Stomach (tissue), 4 donors: ENCODE data around the gene WDR26.

ENCODE experiments used
- EP300 ChIP-seq: sonication (generic); formaldehyde crosslinking; IDR thresholded peaks from one replicate; pipeline ENCODE4 v1.6.1; 2017; ENCODE audit warnings: antibody characterized with exemption
- POLR2A ChIP-seq, 4 donors: fragments of 450-650 bp; IDR thresholded peaks; one replicate each; pipeline ENCODE4 v1.6.1; 2016; ENCODE audit warnings: antibody characterized with exemption in 4 of 4, control low read depth in 2 of 4, mild to moderate bottlenecking in 1 of 4, moderate library complexity in 1 of 4
- POLR2AphosphoS5 ChIP-seq, 3 donors: sonication (generic); formaldehyde crosslinking; IDR thresholded peaks; one replicate each; pipeline ENCODE4 v1.6.1; 2016; ENCODE audit warnings: antibody characterized with exemption in 3 of 3
- TF ChIP-seq, protein P1 (sequence below), 7 experiments: fragments of 450-650 bp in 4 of 7; fragments of 200-600 bp in 3 of 7; sonication (generic) in 3 of 7; IDR thresholded peaks; one replicate each; pipeline ENCODE4 v1.5.1; 2016 to 2019; ENCODE audit warnings: antibody characterized with exemption in 7 of 7, control low read depth in 2 of 7, mild to moderate bottlenecking in 1 of 7

DNA sequence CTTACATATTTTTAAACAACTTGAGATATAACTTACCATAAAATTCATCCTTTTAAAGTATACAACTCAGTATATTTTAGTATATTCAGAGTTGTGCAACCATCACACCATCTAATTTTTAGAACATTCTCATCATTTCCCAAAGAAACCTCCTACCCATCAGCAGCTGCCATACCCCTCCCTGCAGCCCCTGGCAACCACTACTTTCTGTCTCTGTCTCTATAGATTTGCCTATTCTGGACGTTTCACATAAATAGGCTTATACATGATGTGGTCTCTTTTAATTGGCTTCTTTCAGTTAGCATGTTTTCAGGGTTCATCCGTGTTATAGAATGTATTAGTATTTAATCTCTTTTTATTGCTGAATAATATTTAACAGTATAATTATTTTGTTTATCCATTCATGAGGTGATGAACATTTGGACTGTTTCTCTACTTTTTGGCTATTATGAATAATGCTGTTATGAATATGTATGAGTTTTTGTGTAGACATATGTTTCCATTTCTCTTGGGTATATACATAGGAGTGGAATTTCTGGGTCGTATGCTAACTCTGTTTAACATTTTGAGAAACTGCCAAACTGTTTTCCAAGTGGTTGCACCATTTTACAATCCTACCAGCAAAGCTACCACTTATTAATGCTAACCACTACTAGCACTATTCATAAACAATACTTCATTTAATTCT, 29.5 kb downstream of the WDR26 start:
- TF ChIP-seq POLR2A (IDR thresholded peaks at IDR 0.05): no peak
- TF ChIP-seq, protein P1, sequence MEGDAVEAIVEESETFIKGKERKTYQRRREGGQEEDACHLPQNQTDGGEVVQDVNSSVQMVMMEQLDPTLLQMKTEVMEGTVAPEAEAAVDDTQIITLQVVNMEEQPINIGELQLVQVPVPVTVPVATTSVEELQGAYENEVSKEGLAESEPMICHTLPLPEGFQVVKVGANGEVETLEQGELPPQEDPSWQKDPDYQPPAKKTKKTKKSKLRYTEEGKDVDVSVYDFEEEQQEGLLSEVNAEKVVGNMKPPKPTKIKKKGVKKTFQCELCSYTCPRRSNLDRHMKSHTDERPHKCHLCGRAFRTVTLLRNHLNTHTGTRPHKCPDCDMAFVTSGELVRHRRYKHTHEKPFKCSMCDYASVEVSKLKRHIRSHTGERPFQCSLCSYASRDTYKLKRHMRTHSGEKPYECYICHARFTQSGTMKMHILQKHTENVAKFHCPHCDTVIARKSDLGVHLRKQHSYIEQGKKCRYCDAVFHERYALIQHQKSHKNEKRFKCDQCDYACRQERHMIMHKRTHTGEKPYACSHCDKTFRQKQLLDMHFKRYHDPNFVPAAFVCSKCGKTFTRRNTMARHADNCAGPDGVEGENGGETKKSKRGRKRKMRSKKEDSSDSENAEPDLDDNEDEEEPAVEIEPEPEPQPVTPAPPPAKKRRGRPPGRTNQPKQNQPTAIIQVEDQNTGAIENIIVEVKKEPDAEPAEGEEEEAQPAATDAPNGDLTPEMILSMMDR (IDR thresholded peaks at IDR 0.05): no peak
- TF ChIP-seq EP300: no peak
- no peak for TF ChIP-seq POLR2AphosphoS5 (IDR thresholded peaks at IDR 0.05)
